Measurements from ENCODE around the gene CCDC24.

The CCDC24 gene

DNA sequence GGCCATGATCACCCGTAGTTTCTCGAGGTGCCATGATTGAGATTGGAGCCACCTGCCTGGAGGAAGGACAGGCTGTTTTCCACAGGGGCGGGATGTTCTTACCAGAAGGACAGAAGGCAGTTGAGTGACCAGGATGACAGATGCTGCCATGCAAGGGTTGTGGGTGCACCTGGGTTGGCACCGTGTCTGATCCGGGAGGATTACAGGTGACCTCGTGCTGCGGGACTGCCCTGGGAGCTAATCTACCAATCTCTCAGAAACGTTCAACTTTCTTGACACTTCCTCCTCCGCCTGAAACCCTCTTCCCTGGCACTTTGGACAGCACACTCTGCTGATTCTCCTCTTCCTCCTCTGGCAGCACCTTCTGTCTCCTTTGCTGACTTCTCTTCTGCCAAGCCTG lies 53.7 kb downstream of the CCDC24 start:
- DNase-seq = no peak
